HG03175 (cell line): ENCODE data around the gene ANK3.

Source experiments
- ATAC-seq: cut with Tn5 transposase; IDR thresholded peaks from one replicate; pipeline ENCODE4 v1.9.1; 2021; ENCODE audit warnings: mild to moderate bottlenecking, moderate library complexity; ENCODE audit not compliant: unreplicated experiment

ANK3 gene

GRCh38 chr10:60107308-60107976, 282.2 kb downstream of the ANK3 start:
- no peak for ATAC-seq

- no peak for ATAC-seq
Observed at GRCh38 chr10:60105295-60105695, 284.4 kb downstream of the ANK3 start.

- ATAC-seq: no peak
Observed at GRCh38 chr10:60101821-60102220, 287.9 kb downstream of the ANK3 start.

DNA sequence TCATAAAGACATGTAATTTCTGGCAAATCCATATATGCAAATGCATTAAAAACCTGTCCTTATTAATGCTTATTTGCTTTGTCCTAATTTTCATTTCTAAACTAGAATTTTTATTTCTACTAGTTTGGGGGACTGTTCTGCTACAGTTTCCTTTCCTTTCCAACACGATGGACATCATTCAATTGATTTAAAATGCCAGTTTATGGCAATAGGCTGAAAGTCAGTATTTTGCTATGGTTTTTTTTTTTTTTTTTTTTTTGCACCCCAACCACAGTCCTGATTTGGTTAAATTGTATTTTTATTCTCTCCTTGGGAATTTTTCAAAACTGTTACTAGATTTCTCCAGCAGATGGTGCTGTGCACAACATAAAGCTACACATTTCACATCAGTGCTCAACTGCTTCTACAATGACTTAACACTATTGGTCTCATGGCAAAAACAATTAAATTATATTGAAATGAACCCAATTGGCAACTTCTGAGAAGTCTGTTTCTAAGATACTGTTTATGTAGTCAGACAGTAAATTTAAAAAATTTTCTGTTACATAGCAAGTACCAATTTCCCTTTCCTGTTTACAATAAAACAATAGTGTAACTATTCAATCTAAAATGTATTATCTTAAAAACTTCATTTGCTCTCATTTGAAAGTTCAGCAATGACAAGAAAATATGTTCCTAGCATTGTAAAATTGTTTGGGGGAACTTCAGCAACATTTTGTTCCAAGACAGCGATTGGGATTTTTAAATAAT, 289.5 kb downstream of the ANK3 start:
- ATAC-seq: peak; percentile 52

- no peak for ATAC-seq
Observed at GRCh38 chr10:60098677-60099601, 290.7 kb downstream of the ANK3 start.

- ATAC-seq: peak; percentile 70
Observed at GRCh38 chr10:60096761-60097513, 292.7 kb downstream of the ANK3 start.

GRCh38 chr10:60093317-60093716, 296.4 kb downstream of the ANK3 start:
- no peak for ATAC-seq

GRCh38 chr10:60086862-60087261, 302.8 kb downstream of the ANK3 start:
- ATAC-seq: no peak

DNA sequence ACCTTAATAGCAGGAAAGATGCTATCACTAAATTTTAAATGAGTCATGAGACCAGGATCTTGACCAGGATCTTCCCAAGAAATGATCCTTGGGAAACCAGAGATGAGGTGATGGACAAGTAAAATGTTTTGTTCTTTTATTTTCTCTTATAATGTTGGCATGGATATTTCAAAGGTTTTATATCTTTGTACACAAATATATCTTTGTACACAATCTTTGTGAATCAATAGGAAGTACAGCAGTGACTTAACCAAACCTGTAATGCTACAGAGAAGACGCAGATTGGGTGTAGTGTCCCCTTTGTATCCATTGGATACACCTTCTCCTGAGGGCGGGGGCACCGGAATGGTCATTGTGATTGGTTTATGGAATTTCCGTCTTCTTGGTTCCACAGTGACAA, 303.3 kb downstream of the ANK3 start:
- no peak for ATAC-seq

- ATAC-seq: no peak
Observed at GRCh38 chr10:60082744-60083344, 306.8 kb downstream of the ANK3 start.

DNA sequence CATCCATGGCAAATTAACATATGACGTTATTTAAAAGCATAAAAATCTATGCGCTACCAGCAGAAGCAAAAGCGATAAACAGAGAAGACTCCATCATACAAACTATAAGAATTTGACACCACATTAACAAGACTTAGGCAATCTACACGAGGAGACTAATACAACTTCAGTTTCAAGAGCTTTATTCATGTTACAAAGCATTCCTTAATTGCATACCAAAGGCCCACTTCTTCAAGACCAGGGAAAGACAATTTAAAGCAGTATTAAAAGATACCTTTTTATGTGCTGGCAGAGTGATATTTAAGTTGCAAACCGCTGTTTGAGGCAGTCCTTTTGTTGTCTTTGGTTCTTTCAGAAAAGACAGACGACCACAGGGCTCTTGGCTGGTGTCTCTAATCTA, 307.3 kb downstream of the ANK3 start:
- no peak for ATAC-seq

- peak; percentile 89 for ATAC-seq
Observed at GRCh38 chr10:60073781-60074656, 315.7 kb downstream of the ANK3 start.

DNA sequence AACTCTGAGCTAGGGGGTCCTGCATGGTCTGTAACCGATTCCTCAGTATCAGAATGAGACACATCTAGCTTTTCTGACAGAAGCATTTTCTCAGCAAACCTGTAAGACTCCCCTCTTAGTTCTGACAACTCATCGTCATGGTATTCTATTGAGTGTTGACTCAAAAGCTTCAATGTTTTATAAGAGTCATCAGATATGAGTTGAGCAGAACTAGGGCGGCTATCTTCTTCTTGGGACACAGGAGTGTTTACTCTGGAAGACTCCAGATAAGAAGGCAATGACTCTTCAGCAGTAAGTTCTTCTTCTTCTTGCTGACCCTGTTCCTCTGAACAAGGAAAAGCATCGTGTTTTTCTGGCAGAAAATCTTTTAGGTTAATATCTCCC, 316.3 kb downstream of the ANK3 start:
- ATAC-seq: no peak

- ATAC-seq: no peak
Observed at GRCh38 chr10:60069311-60069710, 320.4 kb downstream of the ANK3 start.

DNA sequence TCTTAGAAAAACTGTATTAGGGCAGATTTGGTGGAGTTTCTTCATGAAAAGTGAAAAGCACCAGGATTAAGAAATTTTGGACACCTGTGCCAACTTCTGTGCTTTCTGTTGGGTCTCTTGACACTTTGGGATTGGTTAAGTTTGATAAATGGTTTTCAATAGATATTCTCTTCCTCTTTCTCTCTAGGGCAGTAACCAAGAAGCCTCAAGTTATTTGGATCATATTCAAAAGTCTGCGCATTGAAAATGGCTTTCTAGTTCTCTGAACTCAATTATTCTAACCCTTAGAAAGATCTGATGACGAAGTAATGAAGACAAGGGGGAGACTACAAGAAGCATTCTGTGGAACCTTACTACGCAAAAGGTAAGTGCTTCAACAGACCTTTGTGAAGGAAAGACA, 339.3 kb downstream of the ANK3 start:
- no peak for ATAC-seq

- no peak for ATAC-seq
Observed at GRCh38 chr10:60048091-60048501, 341.6 kb downstream of the ANK3 start.

- no peak for ATAC-seq
Observed at GRCh38 chr10:60045571-60045970, 344.1 kb downstream of the ANK3 start.

DNA sequence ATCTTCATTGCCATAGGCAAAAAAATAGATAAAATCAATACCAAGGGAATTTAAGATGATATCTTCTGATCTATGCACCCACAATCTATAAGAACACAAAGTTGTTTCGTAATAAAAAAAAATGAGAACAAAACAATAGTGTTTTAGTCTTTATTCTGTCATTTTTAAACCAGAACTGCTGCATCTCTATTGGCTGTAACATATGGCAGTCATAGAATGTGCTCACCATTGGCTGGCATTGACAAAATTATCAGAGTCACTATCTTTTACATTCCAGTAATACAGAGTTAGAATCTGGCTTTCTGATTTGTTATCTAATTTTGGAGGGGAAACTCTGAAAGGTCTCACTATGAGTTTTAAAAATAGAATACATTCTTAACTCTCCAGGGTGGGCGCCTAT, 344.7 kb downstream of the ANK3 start:
- no peak for ATAC-seq

- ATAC-seq: no peak
Observed at GRCh38 chr10:60044242-60044641, 345.4 kb downstream of the ANK3 start.
